HuH-7 (cell line): ENCODE measurements around the gene KIF1B.
A peak's percentile ranks its signal among the peaks of the same experiment; 100 is the strongest.
"Not testable (repeated sequence)": the region's sequence is repeated elsewhere in the genome, so short reads cannot be mapped to it uniquely, and the experiment has no call there.

Experiments used
- DNase-seq: peaks from one replicate; pipeline ENCODE4 v3.0.0; 2011; ENCODE audit warnings: low spot score

KIF1B gene

GRCh38 chr1:10192263-10192662 lies 18.1 kb upstream of the KIF1B start:
- no peak for DNase-seq

DNA sequence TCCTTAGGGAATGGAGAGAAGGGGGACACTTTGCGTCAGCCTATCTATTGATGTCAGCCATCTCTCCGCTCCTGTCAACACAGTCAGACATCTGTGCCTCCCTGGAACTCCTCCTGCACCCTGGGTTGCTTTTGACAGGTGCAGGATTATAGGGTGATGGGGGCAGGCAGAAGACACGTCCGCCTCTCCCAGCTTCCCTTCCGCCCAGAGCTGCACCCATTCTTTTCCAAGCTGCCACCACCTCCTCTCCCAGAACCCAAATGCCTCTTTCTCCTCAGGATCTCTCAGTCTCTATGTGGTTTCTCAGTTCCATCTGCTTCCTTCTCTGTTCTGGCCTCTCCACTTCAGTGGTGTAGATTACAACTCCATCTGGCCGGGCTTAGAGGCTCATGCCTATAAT lies 17.1 kb upstream of the KIF1B start:
- no peak for DNase-seq

DNA sequence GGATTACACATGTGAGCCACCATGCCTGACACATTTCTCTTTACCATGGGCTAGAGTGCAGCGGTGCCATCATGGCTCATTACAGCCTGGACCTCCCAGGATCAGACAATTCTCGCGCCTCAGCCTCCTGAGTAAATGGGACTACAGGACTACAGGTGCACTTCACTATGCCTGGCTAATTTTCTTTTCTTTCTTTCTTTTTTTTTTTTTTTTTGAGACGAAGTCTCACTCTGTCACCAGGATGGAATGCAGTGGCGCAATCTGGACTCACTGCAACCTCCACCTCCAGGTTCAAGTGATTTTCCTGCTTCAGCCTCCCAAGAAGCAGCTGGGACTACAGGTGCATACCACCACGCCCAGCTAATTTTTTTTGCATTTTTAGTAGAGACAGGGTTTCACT lies 14.8 kb upstream of the KIF1B start:
- no peak for DNase-seq

DNA sequence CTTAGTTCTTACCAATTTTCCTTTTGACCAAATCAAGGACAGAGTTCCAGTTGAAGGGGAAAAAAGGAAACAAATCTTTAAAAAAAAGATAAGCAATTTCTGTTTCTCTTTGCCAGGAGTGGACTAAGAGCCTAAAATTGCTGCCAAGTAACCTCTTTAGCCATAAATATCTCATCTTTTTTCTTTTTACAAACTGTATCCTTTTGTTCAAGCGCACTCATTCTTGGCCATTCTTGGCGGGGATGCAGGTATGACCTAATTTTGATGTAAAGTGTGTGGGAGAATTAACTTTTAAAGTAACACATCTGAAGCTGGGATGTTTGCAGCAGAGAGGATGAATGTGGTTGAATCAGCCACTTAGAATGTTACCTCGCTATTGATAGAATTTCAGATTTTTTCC lies 13.4 kb upstream of the KIF1B start:
- DNase-seq, result no peak

GRCh38 chr1:10200620-10201019 lies 9.8 kb upstream of the KIF1B start:
- no peak for DNase-seq

GRCh38 chr1:10204003-10204642 lies 6.2 kb upstream of the KIF1B start:
- DNase-seq, result no peak

- not testable (repeated sequence) for DNase-seq
Measured at GRCh38 chr1:10205206-10205605, 5.2 kb upstream of the KIF1B start.

DNA sequence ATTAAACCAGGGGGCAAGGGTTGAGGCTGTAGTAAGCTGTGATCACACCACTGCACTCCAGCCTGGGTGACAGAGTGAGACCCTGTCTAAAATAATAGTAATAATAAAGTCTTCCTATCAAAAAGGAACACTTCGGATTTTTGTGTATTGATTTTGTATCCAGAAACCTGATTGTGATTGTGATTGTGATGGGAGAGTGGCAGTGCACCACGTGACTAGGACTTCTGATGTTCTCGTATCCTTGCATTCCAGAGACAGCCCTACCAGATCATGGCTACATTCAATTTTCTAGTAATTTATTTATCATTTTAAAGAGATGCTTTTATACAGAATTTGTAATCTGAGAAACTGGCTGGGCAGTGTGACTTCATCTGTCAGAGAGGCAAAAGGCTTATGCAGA lies 2.6 kb upstream of the KIF1B start:
- no peak for DNase-seq

GRCh38 chr1:10208537-10208936 lies 1.8 kb upstream of the KIF1B start:
- DNase-seq, result no peak

DNA sequence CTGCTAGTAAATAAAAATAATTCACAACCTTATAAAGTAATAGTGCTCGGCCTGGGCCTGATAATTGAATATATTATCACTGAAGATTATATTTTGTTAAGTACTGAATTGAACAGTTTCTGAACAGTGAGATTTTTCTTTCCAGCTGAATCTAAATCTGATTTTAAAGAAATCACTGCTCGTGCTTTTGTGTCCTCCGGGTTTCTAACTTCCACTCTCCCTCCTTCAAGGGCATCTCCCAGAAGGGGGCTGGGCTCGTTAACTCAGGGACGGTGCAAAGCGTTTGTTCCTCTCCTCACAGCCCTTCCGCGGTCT lies 823 bp upstream of the KIF1B start:
- no peak for DNase-seq

GRCh38 chr1:10210841-10211804 lies 753 bp downstream of the KIF1B start:
- DNase-seq, result peak; percentile 34

GRCh38 chr1:10211805-10212410 lies 1.5 kb downstream of the KIF1B start:
- peak; percentile 22 for DNase-seq

- DNase-seq, result no peak
Measured at GRCh38 chr1:10212476-10212875, 2.1 kb downstream of the KIF1B start.

DNA sequence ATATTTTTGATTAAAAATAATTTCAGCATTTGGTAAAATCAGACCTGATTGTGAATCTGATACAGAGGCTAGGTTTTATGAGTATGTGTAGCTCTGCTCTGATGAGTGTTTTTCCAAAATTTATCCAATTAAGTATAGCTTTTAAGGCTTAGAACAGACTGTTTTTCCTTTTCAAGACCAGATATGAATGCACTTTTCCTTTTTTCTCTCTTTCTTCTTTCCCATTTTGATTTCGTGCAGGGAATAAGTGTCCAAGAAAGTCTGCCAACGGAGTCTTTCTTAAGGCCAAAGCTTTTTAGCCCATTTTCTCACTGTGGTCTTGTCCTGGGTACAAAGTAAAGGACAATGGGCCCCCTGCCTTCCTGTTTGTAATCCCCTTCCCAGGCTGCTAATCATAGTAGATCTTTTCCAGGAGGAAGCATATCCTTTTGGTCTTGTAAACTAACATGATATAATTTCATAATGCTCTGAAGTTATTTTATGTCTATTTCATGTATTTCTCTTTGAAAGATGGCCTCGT lies 2.9 kb downstream of the KIF1B start:
- no peak for DNase-seq

- no peak for DNase-seq
Measured at GRCh38 chr1:10216090-10216749, 5.8 kb downstream of the KIF1B start.

DNA sequence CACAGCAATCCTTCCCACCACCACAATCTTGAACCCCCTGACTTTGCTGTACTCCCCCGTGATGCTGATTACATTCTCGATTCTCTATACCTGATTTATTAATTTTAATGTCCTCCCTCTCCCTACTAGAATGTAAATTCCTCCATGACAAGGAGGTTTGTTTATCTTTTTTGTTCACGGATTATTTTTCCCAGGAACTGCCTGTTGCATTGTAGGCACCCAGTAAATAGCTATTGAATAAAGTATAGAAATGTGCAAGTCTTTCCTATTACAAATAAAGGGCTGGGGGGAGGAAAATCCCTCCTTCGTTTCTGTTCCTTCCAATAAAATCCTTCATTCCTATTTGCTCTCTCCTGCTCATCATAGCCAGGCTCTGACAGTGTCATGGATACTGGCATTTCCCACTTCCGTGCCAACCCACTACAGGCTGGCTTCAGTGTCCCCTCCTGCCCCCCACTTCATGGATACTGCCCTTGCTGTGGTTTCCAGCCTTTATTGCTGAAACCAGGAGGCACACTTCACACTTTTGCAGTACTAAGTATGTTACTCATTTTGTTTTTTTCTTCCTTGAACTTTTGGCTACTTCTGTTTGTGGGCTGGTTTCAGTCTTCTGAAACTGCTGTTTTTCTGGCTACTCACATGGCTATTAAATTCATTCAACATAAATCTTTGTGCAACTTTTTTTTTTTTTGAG lies 7.5 kb downstream of the KIF1B start:
- no peak for DNase-seq

GRCh38 chr1:10220200-10220599 lies 9.8 kb downstream of the KIF1B start:
- no peak for DNase-seq

- not testable (repeated sequence) for DNase-seq
Measured at GRCh38 chr1:10220657-10221056, 10.3 kb downstream of the KIF1B start.

GRCh38 chr1:10225573-10225972 lies 15.2 kb downstream of the KIF1B start:
- no peak for DNase-seq

- no peak for DNase-seq
Measured at GRCh38 chr1:10228528-10228927, 18.2 kb downstream of the KIF1B start.

- no peak for DNase-seq
Measured at GRCh38 chr1:10229903-10230302, 19.5 kb downstream of the KIF1B start.

- DNase-seq, result no peak
Measured at GRCh38 chr1:10232163-10232562, 21.8 kb downstream of the KIF1B start.
